ENCODE measurements around the gene TBL1XR1.

Gene TBL1XR1

GRCh38 chr3:177177749-177178221 lies 19.5 kb downstream of the TBL1XR1 start:
- peaks cover 89% of the 10 kb centered on the region for H4K20me1 ChIP-seq (ENCODE audit: insufficient read depth)
- TF ChIP-seq CTCF (conservative IDR thresholded peaks at IDR 0.05; ENCODE audit: low read depth, low read length), result no peak

GRCh38 chr3:177174607-177175170 lies 22.6 kb downstream of the TBL1XR1 start:
- Histone ChIP-seq H4K20me1 (ENCODE audit: insufficient read depth) (peaks cover 88% of the 10 kb centered on the region), H3K27ac (no peak overlapping the region)

More at GRCh38 chr3:177177749-177178221, 19.5 kb downstream of the TBL1XR1 start:
- H3K4me1 ChIP-seq (ENCODE audit: low read depth, poor library complexity, severe bottlenecking), result peaks cover 43% of the 10 kb centered on the region
- H3K9ac ChIP-seq, result no peak overlapping the region
- H3K27me3 ChIP-seq (ENCODE audit: insufficient read depth, low read depth), result no peaks in the 10 kb centered on the region
- no peak overlapping the region for H2AFZ ChIP-seq (ENCODE audit: low read depth)
- H3K4me3 ChIP-seq (IDR thresholded peaks at IDR 0.05; ENCODE audit: insufficient read depth, low read depth, low read length), result no peak overlapping the region
- no peaks in the 10 kb centered on the region for H3K36me3 ChIP-seq (ENCODE audit: insufficient read depth)
- H3K4me2 ChIP-seq, result no peak overlapping the region
- no peak overlapping the region for H3K27ac ChIP-seq
- peaks cover 100% of the 10 kb centered on the region for H3K79me2 ChIP-seq (ENCODE audit: insufficient read depth, low read depth)

GRCh38 chr3:177169936-177170722 lies 27.2 kb downstream of the TBL1XR1 start:
- no peak overlapping the region for H3K9ac ChIP-seq
- H3K4me3 ChIP-seq (IDR thresholded peaks at IDR 0.05; ENCODE audit: insufficient read depth, low read depth, low read length), result no peak overlapping the region
- no peaks in the 10 kb centered on the region for H3K27me3 ChIP-seq (ENCODE audit: insufficient read depth, low read depth)
- H3K27ac ChIP-seq, result peak overlapping the region; percentile 0; the same call in 1 of the 2 replicates
- H3K79me2 ChIP-seq (ENCODE audit: insufficient read depth, low read depth), result peaks cover 100% of the 10 kb centered on the region
- peak overlapping the region; percentile 44; the same call in 1 of the 2 replicates for H3K4me2 ChIP-seq
- H2AFZ ChIP-seq (ENCODE audit: low read depth), result no peak overlapping the region
- TF ChIP-seq CTCF (conservative IDR thresholded peaks at IDR 0.05; ENCODE audit: low read depth, low read length), result no peak
- no peaks in the 10 kb centered on the region; the same call in 1 of the 2 replicates for H3K36me3 ChIP-seq (ENCODE audit: insufficient read depth)
- H3K4me1 ChIP-seq (ENCODE audit: low read depth, poor library complexity, severe bottlenecking), result peaks cover 91% of the 10 kb centered on the region
- H4K20me1 ChIP-seq (ENCODE audit: insufficient read depth), result peaks cover 94% of the 10 kb centered on the region

More at GRCh38 chr3:177174607-177175170, 22.6 kb downstream of the TBL1XR1 start:
- Histone ChIP-seq H3K4me2 (no peak overlapping the region), H3K36me3 (ENCODE audit: insufficient read depth) (no peaks in the 10 kb centered on the region), H3K4me3 (IDR thresholded peaks at IDR 0.05; ENCODE audit: insufficient read depth, low read depth, low read length) (no peak overlapping the region), H2AFZ (ENCODE audit: low read depth) (no peak overlapping the region), H3K4me1 (ENCODE audit: low read depth, poor library complexity, severe bottlenecking) (peaks cover 49% of the 10 kb centered on the region), H3K27me3 (ENCODE audit: insufficient read depth, low read depth) (no peaks in the 10 kb centered on the region), H3K9ac (no peak overlapping the region), H3K79me2 (ENCODE audit: insufficient read depth, low read depth) (peaks cover 100% of the 10 kb centered on the region)
- no peak for TF ChIP-seq CTCF (conservative IDR thresholded peaks at IDR 0.05; ENCODE audit: low read depth, low read length)

- no peak overlapping the region for H2AFZ ChIP-seq (ENCODE audit: low read depth)
- H3K36me3 ChIP-seq (ENCODE audit: insufficient read depth), result no peaks in the 10 kb centered on the region; the same call in 1 of the 2 replicates
- no peak overlapping the region for H3K4me2 ChIP-seq
- H4K20me1 ChIP-seq (ENCODE audit: insufficient read depth), result peaks cover 95% of the 10 kb centered on the region
- H3K4me3 ChIP-seq (IDR thresholded peaks at IDR 0.05; ENCODE audit: insufficient read depth, low read depth, low read length), result no peak overlapping the region
- peaks cover 100% of the 10 kb centered on the region for H3K79me2 ChIP-seq (ENCODE audit: insufficient read depth, low read depth)
- no peak overlapping the region for H3K27ac ChIP-seq
- H3K4me1 ChIP-seq (ENCODE audit: low read depth, poor library complexity, severe bottlenecking), result peaks cover 91% of the 10 kb centered on the region
- H3K27me3 ChIP-seq (ENCODE audit: insufficient read depth, low read depth), result no peaks in the 10 kb centered on the region
- TF ChIP-seq CTCF (conservative IDR thresholded peaks at IDR 0.05; ENCODE audit: low read depth, low read length), result no peak
- no peak overlapping the region for H3K9ac ChIP-seq
Measured at GRCh38 chr3:177168431-177168830, 28.9 kb downstream of the TBL1XR1 start.
